Kidney epithelial cell (primary cell): ENCODE data around the gene ARHGAP31. TPM values are rescaled to one million over a fixed set of nuclear protein-coding genes. Genes with fewer than 3 reads are reported as not detected.

Source experiments
- DNase-seq: peaks from one replicate; pipeline ENCODE4 v3.0.0-alpha.2; 2010; ENCODE audit warnings: low read depth
- H3K27me3 ChIP-seq: 2 replicates; pipeline ENCODE4 v1.6.0; 2011; ENCODE audit warnings: low read length; ENCODE audit not compliant: control insufficient read depth, insufficient read depth
- H3K36me3 ChIP-seq: 2 replicates; pipeline ENCODE4 v1.5.1; 2011; ENCODE audit warnings: low read length; ENCODE audit not compliant: control insufficient read depth, insufficient read depth
- H3K4me3 ChIP-seq: 2 replicates; pipeline ENCODE4 v1.5.1; 2011; ENCODE audit warnings: low read depth, mild to moderate bottlenecking, control low read depth, low read length
- total RNA-seq: library from RNA; depleted of rRNA; stranded (reverse); fragments of >200 nt; gene quantifications from 2 replicates; pipeline ENCODE4 v1.2.3, GENCODE V29; 2015
- TF ChIP-seq, protein P1 (sequence below): IDR thresholded peaks from 2 replicates; pipeline ENCODE4 v1.5.1; 2011; ENCODE audit warnings: mild to moderate bottlenecking, moderate library complexity, low read length, control low read depth, inconsistent platforms; ENCODE audit not compliant: insufficient read depth, poor library complexity, severe bottlenecking

The ARHGAP31 gene
- total RNA-seq, 1 donor from 2014 or later: 18.5 TPM

DNA sequence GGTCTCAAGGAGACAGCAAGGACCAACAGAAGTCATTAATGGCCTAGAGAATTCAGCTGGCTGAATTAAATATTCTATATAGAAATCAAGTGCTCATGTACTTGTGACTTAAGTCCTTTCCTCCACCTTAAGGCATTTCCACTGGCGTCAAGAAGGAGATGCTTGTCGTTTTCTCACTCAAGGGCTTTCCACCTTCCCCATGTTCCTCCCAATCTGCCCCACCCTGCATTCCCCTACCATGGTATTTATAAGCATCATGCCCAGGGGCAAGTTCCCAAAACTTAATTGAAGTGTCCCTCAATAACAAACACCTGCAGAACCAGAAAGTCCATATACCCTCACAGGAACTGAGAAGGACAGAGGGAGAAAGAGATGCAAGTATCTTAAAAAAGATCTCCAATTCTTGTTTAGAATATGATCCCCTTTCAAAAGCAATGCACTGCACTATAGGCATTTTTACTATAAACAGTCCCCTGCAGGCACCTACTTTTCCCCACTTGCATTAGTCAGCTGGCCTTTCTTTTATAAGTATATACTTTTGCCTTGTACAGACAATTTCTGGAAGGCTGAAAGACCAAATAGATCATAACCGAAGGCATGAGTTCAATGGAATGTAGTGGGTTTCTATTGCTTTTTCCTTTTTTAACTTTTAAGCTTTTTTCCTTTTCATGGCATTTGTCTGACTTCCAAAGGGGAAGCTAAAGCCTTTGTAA, 139.6 kb downstream of the ARHGAP31 start:
- Histone ChIP-seq H3K4me3 (no peak overlapping the region), H3K27me3 (no peaks in the 10 kb centered on the region), H3K36me3 (peaks cover 2% of the 10 kb centered on the region)
- DNase-seq: no peak
- TF ChIP-seq, protein P1, sequence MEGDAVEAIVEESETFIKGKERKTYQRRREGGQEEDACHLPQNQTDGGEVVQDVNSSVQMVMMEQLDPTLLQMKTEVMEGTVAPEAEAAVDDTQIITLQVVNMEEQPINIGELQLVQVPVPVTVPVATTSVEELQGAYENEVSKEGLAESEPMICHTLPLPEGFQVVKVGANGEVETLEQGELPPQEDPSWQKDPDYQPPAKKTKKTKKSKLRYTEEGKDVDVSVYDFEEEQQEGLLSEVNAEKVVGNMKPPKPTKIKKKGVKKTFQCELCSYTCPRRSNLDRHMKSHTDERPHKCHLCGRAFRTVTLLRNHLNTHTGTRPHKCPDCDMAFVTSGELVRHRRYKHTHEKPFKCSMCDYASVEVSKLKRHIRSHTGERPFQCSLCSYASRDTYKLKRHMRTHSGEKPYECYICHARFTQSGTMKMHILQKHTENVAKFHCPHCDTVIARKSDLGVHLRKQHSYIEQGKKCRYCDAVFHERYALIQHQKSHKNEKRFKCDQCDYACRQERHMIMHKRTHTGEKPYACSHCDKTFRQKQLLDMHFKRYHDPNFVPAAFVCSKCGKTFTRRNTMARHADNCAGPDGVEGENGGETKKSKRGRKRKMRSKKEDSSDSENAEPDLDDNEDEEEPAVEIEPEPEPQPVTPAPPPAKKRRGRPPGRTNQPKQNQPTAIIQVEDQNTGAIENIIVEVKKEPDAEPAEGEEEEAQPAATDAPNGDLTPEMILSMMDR: no peak

DNA sequence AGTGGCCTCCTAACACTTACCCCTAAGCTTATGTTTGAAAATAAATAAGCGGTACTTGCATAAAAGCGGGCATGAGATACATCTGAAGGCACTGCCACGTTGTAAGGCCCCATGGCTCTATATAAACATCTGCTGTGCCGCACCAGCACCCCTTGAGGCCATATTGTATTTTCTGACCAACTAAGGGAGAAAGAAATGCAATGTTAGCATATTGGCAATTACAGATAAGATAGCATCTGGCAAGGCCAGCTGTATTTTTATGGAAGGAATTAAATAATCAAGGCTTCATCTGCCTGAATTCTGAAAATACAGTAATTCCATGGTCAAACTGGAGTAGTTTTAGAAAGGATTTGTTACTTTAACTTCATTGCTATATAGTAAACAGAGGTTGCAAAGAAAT, 140.5 kb downstream of the ARHGAP31 start:
- no peak overlapping the region for H3K4me3 ChIP-seq
- H3K36me3 ChIP-seq: no peaks in the 10 kb centered on the region
- TF ChIP-seq, protein P1: no peak
- no peaks in the 10 kb centered on the region for H3K27me3 ChIP-seq
- no peak for DNase-seq

DNA sequence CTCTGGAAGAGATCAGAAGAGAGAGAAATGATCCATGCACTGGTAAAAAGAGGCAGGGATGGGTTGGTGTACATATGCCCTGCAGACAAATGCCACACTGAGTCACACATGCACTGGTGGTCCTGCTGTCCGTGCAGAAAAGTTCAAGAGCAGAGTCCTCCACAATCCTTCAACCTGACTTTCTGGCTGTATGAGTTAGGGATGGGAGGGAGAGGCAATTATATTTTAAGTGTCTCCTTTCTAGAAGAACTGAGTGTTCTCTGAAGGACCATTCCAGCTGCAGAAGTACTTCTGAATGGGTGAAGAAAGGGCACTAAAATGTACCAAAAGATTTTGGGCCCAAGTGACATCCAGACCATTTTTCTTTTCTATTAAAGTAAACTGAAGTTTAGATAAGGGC, 142.8 kb downstream of the ARHGAP31 start:
- Histone ChIP-seq H3K36me3 (no peaks in the 10 kb centered on the region), H3K27me3 (no peaks in the 10 kb centered on the region), H3K4me3 (no peak overlapping the region)
- TF ChIP-seq, protein P1: no peak
- no peak for DNase-seq

DNA sequence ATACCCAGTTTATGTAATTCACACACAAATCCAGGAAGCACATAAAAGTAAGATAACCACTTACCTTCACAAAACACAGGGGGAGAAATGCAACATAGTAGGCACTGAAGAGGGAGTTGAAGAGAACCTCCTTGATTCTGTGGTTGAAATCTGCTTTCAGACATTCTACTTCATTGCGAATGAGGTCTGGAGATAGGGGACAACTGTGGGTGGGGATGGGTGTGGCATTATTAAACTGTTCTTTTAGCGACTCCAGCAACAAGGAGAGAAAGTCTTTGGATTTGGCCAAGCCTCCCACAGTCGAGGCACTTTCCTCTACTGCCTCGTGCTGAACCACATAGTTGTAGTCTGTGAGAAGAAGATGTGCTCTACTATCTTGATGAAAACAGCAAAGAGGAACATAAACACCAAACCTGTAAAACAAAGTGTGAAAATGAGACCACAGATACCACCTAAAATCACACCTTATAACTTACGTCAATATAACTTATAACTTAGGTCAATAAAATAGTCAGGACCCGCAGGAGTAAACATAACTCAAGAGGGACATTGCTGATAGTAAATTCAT, 143.6 kb downstream of the ARHGAP31 start:
- H3K36me3 ChIP-seq: no peaks in the 10 kb centered on the region

DNA sequence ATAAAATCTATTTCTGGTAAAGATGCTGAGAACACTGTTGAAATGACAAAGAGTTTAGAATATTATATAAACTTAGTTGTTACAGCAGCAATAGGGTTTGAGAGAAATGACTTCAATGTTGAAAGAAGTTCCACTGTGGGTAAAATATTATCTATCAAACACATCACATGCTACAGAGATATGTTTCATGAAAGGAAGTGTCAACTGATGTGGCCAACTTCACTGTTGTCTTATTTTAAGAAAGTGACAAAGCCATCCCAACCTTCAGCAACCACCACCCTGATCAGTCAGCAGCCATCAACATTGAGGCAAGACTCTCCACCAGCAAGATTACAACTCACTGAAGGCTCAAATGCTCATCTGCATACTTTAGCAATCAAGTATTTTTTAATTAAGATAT, 149.0 kb downstream of the ARHGAP31 start:
- Histone ChIP-seq H3K36me3 (no peaks in the 10 kb centered on the region), H3K27me3 (no peaks in the 10 kb centered on the region), H3K4me3 (no peak overlapping the region)
- no peak for DNase-seq
- TF ChIP-seq, protein P1: no peak

More for the DNA sequence above, 143.6 kb downstream of the ARHGAP31 start:
- TF ChIP-seq, protein P1: no peak
- Histone ChIP-seq H3K4me3 (no peak overlapping the region), H3K27me3 (no peaks in the 10 kb centered on the region)
- DNase-seq: no peak
